Loucy (cell line): ENCODE measurements around the gene CPT2.

ENCODE experiments used
- H2AFZ ChIP-seq: fragments of 200-600 bp; sonication (generic); 2 replicates; pipeline ENCODE4 v1.6.0; 2016; ENCODE audit warnings: antibody characterized with exemption, mild to moderate bottlenecking, low read length, moderate library complexity
- H3F3A ChIP-seq: fragments of 200-600 bp; 2 replicates; pipeline ENCODE4 v1.6.0; 2016; ENCODE audit warnings: antibody characterized with exemption, low read depth, mild to moderate bottlenecking
- H3K27me3 ChIP-seq: fragments of 200-600 bp; sonication (generic); 2 replicates; pipeline ENCODE4 v1.6.1; 2014; ENCODE audit warnings: low read length, mild to moderate bottlenecking; ENCODE audit not compliant: insufficient read depth, poor library complexity, severe bottlenecking
- H3K36me3 ChIP-seq: fragments of 200-600 bp; sonication (generic); 2 replicates; pipeline ENCODE4 v1.6.1; 2016; ENCODE audit warnings: low read length; ENCODE audit not compliant: insufficient read depth
- H3K4me1 ChIP-seq: fragments of 200-600 bp; sonication (generic); 2 replicates; pipeline ENCODE4 v1.5.1; 2014; ENCODE audit warnings: low read length, mild to moderate bottlenecking; ENCODE audit not compliant: insufficient read depth, poor library complexity, severe bottlenecking
- H3K4me2 ChIP-seq: fragments of 200-600 bp; sonication (generic); 2 replicates; pipeline ENCODE4 v1.6.0; 2014; ENCODE audit warnings: antibody characterized with exemption, low read length, low read depth, mild to moderate bottlenecking; ENCODE audit not compliant: poor library complexity, severe bottlenecking
- H3K4me3 ChIP-seq: fragments of 200-600 bp; sonication (generic); 2 replicates; pipeline ENCODE4 v1.5.1; 2014; ENCODE audit warnings: low read length, mild to moderate bottlenecking, mixed read lengths; ENCODE audit not compliant: poor library complexity, severe bottlenecking
- H3K79me2 ChIP-seq: fragments of 200-600 bp; sonication (generic); 2 replicates; pipeline ENCODE4 v1.6.1; 2014; ENCODE audit warnings: low read length; ENCODE audit not compliant: insufficient read depth
- H3K9ac ChIP-seq: fragments of 200-600 bp; sonication (generic); 2 replicates; pipeline ENCODE4 v1.6.0; 2014; ENCODE audit warnings: mild to moderate bottlenecking, low read depth, low read length, moderate library complexity; ENCODE audit not compliant: poor library complexity, severe bottlenecking
- H3K9me2 ChIP-seq: fragments of 200-600 bp; sonication (generic); replicated peaks from 2 replicates; pipeline ENCODE4 v1.6.1; 2016; ENCODE audit warnings: low read depth, low read length, mixed read lengths
- H3K9me3 ChIP-seq: fragments of 200-600 bp; sonication (generic); 2 replicates; pipeline ENCODE4 v1.6.1; 2014; ENCODE audit warnings: mild to moderate bottlenecking, antibody characterized with exemption, low read length, low read depth; ENCODE audit not compliant: insufficient read depth
- H4K20me1 ChIP-seq: fragments of 200-600 bp; sonication (generic); 2 replicates; pipeline ENCODE4 v1.6.0; 2014; ENCODE audit warnings: antibody characterized with exemption, low read length, mild to moderate bottlenecking; ENCODE audit not compliant: insufficient read depth, poor library complexity, severe bottlenecking
- EZH2phosphoT487 ChIP-seq: fragments of 200-600 bp; IDR thresholded peaks from 2 replicates; pipeline ENCODE4 v1.6.1; 2018; ENCODE audit warnings: antibody characterized with exemption, mild to moderate bottlenecking, moderate library complexity, borderline replicate concordance
- TF ChIP-seq, protein P1 (sequence below): fragments of 200-600 bp; sonication (generic); conservative IDR thresholded peaks from 2 replicates; pipeline ENCODE4 v1.5.1; 2014; ENCODE audit warnings: mild to moderate bottlenecking, antibody characterized with exemption, low read length

CPT2 gene

DNA sequence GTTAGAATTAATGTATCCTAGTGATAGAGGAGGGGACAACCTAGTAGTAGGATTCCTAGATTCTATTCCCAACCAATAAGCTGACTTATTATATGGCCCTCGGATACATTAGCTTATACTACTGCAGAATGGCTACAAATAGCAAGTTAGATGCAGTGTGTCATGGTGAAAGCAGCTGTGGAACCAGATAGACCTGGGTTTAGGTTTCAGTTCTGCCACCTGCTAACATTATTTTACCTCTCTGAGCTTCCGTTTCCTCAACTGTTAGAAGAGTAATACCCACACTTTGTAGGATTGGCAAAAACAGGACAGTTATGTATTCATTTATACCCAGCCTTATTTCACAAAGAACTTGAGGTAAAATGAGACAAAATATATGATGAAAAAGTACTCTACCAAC lies 63.3 kb downstream of the CPT2 start:
- TF ChIP-seq, protein P1, sequence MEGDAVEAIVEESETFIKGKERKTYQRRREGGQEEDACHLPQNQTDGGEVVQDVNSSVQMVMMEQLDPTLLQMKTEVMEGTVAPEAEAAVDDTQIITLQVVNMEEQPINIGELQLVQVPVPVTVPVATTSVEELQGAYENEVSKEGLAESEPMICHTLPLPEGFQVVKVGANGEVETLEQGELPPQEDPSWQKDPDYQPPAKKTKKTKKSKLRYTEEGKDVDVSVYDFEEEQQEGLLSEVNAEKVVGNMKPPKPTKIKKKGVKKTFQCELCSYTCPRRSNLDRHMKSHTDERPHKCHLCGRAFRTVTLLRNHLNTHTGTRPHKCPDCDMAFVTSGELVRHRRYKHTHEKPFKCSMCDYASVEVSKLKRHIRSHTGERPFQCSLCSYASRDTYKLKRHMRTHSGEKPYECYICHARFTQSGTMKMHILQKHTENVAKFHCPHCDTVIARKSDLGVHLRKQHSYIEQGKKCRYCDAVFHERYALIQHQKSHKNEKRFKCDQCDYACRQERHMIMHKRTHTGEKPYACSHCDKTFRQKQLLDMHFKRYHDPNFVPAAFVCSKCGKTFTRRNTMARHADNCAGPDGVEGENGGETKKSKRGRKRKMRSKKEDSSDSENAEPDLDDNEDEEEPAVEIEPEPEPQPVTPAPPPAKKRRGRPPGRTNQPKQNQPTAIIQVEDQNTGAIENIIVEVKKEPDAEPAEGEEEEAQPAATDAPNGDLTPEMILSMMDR, result no peak
- no peak for TF ChIP-seq EZH2phosphoT487
- H3K9me3 ChIP-seq, result no peaks in the 10 kb centered on the region
- no peaks in the 10 kb centered on the region for H3K79me2 ChIP-seq
- no peak overlapping the region for H3K9ac ChIP-seq
- no peak overlapping the region for H3K4me2 ChIP-seq
- no peaks in the 10 kb centered on the region for H3F3A ChIP-seq
- no peaks in the 10 kb centered on the region for H3K4me1 ChIP-seq
- no peaks in the 10 kb centered on the region for H4K20me1 ChIP-seq
- no peaks in the 10 kb centered on the region for H3K9me2 ChIP-seq
- peaks cover 97% of the 10 kb centered on the region for H3K36me3 ChIP-seq
- no peak overlapping the region for H2AFZ ChIP-seq
- no peak overlapping the region for H3K4me3 ChIP-seq
- no peaks in the 10 kb centered on the region for H3K27me3 ChIP-seq

GRCh38 chr1:53260631-53261247 lies 64.1 kb downstream of the CPT2 start:
- Histone ChIP-seq H3F3A (no peaks in the 10 kb centered on the region), H3K79me2 (no peaks in the 10 kb centered on the region), H3K36me3 (peaks cover 99% of the 10 kb centered on the region), H3K27me3 (no peaks in the 10 kb centered on the region), H2AFZ (no peak overlapping the region), H3K9me3 (no peaks in the 10 kb centered on the region), H3K9ac (no peak overlapping the region), H3K4me2 (no peak overlapping the region), H3K4me1 (no peaks in the 10 kb centered on the region), H3K9me2 (no peaks in the 10 kb centered on the region), H3K4me3 (no peak overlapping the region), H4K20me1 (no peaks in the 10 kb centered on the region)
- TF ChIP-seq EZH2phosphoT487, result no peak
- TF ChIP-seq, protein P1, result no peak

- Histone ChIP-seq H3K4me3 (no peak overlapping the region), H3K9me2 (no peaks in the 10 kb centered on the region), H3K9me3 (no peaks in the 10 kb centered on the region), H3K27me3 (no peaks in the 10 kb centered on the region), H3F3A (no peaks in the 10 kb centered on the region), H3K4me1 (no peaks in the 10 kb centered on the region), H3K79me2 (no peaks in the 10 kb centered on the region), H3K36me3 (peaks cover 98% of the 10 kb centered on the region), H3K9ac (no peak overlapping the region), H4K20me1 (no peaks in the 10 kb centered on the region), H2AFZ (no peak overlapping the region), H3K4me2 (no peak overlapping the region)
- no peak for TF ChIP-seq EZH2phosphoT487
- TF ChIP-seq, protein P1, result no peak
These were observed 65.4 kb downstream of the CPT2 start for GRCh38 chr1:53262000-53262399.
